Measurements from ENCODE around the gene NF1. TPM values are rescaled to one million over a fixed set of nuclear protein-coding genes. Genes with fewer than 3 reads are reported as not detected.
"Not testable (repeated sequence)": the region's sequence is repeated elsewhere in the genome, so short reads cannot be mapped to it uniquely, and the experiment has no call there.

The NF1 gene
- total RNA-seq, 1 experiment from 2014 or later, result 62.4 TPM

- Mint-ChIP-seq H3K4me1 (ENCODE audit: low read depth, unreplicated experiment) (no peaks in the 10 kb centered on the region), H3K4me3 (ENCODE audit: unreplicated experiment) (no peak overlapping the region), H3K36me3 (ENCODE audit: insufficient read depth, unreplicated experiment) (peaks cover 50% of the 10 kb centered on the region), H3K27ac (ENCODE audit: unreplicated experiment) (no peak overlapping the region), H3K9me3 (ENCODE audit: unreplicated experiment) (no peaks in the 10 kb centered on the region), H3K27me3 (ENCODE audit: insufficient read depth, unreplicated experiment) (no peaks in the 10 kb centered on the region)
- ChIA-PET CTCF (no interaction called here), POLR2A (no interaction called here)
- H3K36me3 ChIP-seq (ENCODE audit: control insufficient read depth, insufficient read depth, low read length), result no peaks in the 10 kb centered on the region
- H3K9me3 ChIP-seq, result no peaks in the 10 kb centered on the region
- no peak for DNase-seq
- no peak overlapping the region for H3K4me3 ChIP-seq (ENCODE audit: low read depth, low read length)
- H3K27me3 ChIP-seq (replicated peaks; ENCODE audit: control insufficient read depth, insufficient read depth, low read length), result no peaks in the 10 kb centered on the region
- TF ChIP-seq, protein P1, sequence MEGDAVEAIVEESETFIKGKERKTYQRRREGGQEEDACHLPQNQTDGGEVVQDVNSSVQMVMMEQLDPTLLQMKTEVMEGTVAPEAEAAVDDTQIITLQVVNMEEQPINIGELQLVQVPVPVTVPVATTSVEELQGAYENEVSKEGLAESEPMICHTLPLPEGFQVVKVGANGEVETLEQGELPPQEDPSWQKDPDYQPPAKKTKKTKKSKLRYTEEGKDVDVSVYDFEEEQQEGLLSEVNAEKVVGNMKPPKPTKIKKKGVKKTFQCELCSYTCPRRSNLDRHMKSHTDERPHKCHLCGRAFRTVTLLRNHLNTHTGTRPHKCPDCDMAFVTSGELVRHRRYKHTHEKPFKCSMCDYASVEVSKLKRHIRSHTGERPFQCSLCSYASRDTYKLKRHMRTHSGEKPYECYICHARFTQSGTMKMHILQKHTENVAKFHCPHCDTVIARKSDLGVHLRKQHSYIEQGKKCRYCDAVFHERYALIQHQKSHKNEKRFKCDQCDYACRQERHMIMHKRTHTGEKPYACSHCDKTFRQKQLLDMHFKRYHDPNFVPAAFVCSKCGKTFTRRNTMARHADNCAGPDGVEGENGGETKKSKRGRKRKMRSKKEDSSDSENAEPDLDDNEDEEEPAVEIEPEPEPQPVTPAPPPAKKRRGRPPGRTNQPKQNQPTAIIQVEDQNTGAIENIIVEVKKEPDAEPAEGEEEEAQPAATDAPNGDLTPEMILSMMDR (IDR thresholded peaks at IDR 0.05; ENCODE audit: insufficient read depth in 1 of 2, low read depth in 1 of 2, low read length in 1 of 2, severe bottlenecking in 1 of 2, unreplicated experiment in 1 of 2), result no peak
- intact Hi-C loops (cut with micrococcal nuclease; ENCODE audit: unreplicated experiment), result no loop called here
- no TSS peak for BruUV-seq (replicated peaks)
- H3K4me1 ChIP-seq, result no peaks in the 10 kb centered on the region
Measured at GRCh38 chr17:31281061-31281460, 186.3 kb downstream of the NF1 start.

- no peaks in the 10 kb centered on the region for H3K27me3 Mint-ChIP-seq (ENCODE audit: insufficient read depth, unreplicated experiment)
- Histone ChIP-seq H3K9me3 (no peaks in the 10 kb centered on the region), H3K27me3 (replicated peaks; ENCODE audit: control insufficient read depth, insufficient read depth, low read length) (no peaks in the 10 kb centered on the region), H3K4me3 (ENCODE audit: low read depth, low read length) (no peak overlapping the region), H3K36me3 (ENCODE audit: control insufficient read depth, insufficient read depth, low read length) (no peaks in the 10 kb centered on the region), H3K4me1 (no peaks in the 10 kb centered on the region)
- no peaks in the 10 kb centered on the region for H3K9me3 Mint-ChIP-seq (ENCODE audit: unreplicated experiment)
- TF ChIP-seq, protein P1 (IDR thresholded peaks at IDR 0.05; ENCODE audit: insufficient read depth in 1 of 2, low read depth in 1 of 2, low read length in 1 of 2, severe bottlenecking in 1 of 2, unreplicated experiment in 1 of 2), result no peak
- CTCF ChIA-PET, result no interaction called here
- H3K36me3 Mint-ChIP-seq (ENCODE audit: insufficient read depth, unreplicated experiment), result peaks cover 41% of the 10 kb centered on the region
- H3K27ac Mint-ChIP-seq (ENCODE audit: unreplicated experiment), result no peak overlapping the region
- no TSS peak for BruUV-seq (replicated peaks)
- H3K4me1 Mint-ChIP-seq (ENCODE audit: low read depth, unreplicated experiment), result no peaks in the 10 kb centered on the region
- intact Hi-C loops (cut with micrococcal nuclease; ENCODE audit: unreplicated experiment), result no loop called here
- DNase-seq, result no peak
- H3K4me3 Mint-ChIP-seq (ENCODE audit: unreplicated experiment), result no peak overlapping the region
- POLR2A ChIA-PET, result no interaction called here
Measured at GRCh38 chr17:31283841-31284240, 189.1 kb downstream of the NF1 start.

- Histone ChIP-seq H3K4me1 (no peaks in the 10 kb centered on the region), H3K36me3 (ENCODE audit: control insufficient read depth, insufficient read depth, low read length) (no peaks in the 10 kb centered on the region), H3K4me3 (ENCODE audit: low read depth, low read length) (no peak overlapping the region), H3K27me3 (replicated peaks; ENCODE audit: control insufficient read depth, insufficient read depth, low read length) (no peaks in the 10 kb centered on the region), H3K9me3 (no peaks in the 10 kb centered on the region)
- intact Hi-C loops (cut with micrococcal nuclease; ENCODE audit: unreplicated experiment), result no loop called here
- Mint-ChIP-seq H3K4me3 (ENCODE audit: unreplicated experiment) (no peak overlapping the region), H3K9me3 (ENCODE audit: unreplicated experiment) (no peaks in the 10 kb centered on the region), H3K27ac (ENCODE audit: unreplicated experiment) (no peak overlapping the region), H3K27me3 (ENCODE audit: insufficient read depth, unreplicated experiment) (no peaks in the 10 kb centered on the region), H3K4me1 (ENCODE audit: low read depth, unreplicated experiment) (no peaks in the 10 kb centered on the region), H3K36me3 (ENCODE audit: insufficient read depth, unreplicated experiment) (peaks cover 20% of the 10 kb centered on the region)
- BruUV-seq (replicated peaks), result no TSS peak
- no peak for DNase-seq
- TF ChIP-seq, protein P1 (IDR thresholded peaks at IDR 0.05; ENCODE audit: insufficient read depth in 1 of 2, low read depth in 1 of 2, low read length in 1 of 2, severe bottlenecking in 1 of 2, unreplicated experiment in 1 of 2), result no peak
- POLR2A ChIA-PET, result no interaction called here
- CTCF ChIA-PET, result no interaction called here
Measured at GRCh38 chr17:31286587-31286986, 191.8 kb downstream of the NF1 start.

DNA sequence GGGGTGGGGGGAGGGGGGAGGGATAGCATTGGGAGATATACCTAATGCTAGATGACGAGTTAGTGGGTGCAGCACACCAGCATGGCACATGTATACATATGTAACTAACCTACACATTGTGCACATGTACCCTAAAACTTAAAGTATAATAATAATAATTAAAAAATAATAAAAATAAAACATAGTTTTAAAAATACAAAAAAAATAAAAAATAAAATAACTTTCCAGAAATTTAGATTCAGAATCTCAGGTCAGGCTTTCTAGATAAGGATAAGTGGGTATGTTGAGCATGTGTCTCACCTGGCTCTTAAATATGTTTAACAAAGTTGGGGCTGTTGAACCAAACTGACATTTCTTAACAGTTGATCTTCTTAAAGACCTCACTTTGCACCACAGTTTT, 193.2 kb downstream of the NF1 start:
- H3K27me3 Mint-ChIP-seq (ENCODE audit: insufficient read depth, unreplicated experiment); H3K27me3 ChIP-seq (replicated peaks; ENCODE audit: control insufficient read depth, insufficient read depth, low read length); H3K4me1 Mint-ChIP-seq (ENCODE audit: low read depth, unreplicated experiment); POLR2A ChIA-PET; BruUV-seq (replicated peaks); H3K4me3 Mint-ChIP-seq (ENCODE audit: unreplicated experiment); H3K9me3 ChIP-seq; CTCF ChIA-PET; intact Hi-C loops (cut with micrococcal nuclease; ENCODE audit: unreplicated experiment); H3K4me3 ChIP-seq (ENCODE audit: low read depth, low read length); H3K27ac Mint-ChIP-seq (ENCODE audit: unreplicated experiment); H3K36me3 ChIP-seq (ENCODE audit: control insufficient read depth, insufficient read depth, low read length); H3K4me1 ChIP-seq; DNase-seq; H3K9me3 Mint-ChIP-seq (ENCODE audit: unreplicated experiment): not testable (repeated sequence)
- H3K36me3 Mint-ChIP-seq (ENCODE audit: insufficient read depth, unreplicated experiment), result peaks cover 15% of the 10 kb centered on the region

Data from Caco-2 (cell line).